A673 (cell line): ENCODE results near the gene FBXL19.

Experiments used
- EZH2 ChIP-seq: fragments of 200-600 bp; sonication (generic); IDR thresholded peaks from 2 replicates; pipeline ENCODE4 v1.6.1; 2017; ENCODE audit warnings: borderline replicate concordance, low read depth, mild to moderate bottlenecking, mixed read lengths, antibody characterized with exemption, low read length; ENCODE audit not compliant: poor library complexity, severe bottlenecking
- TF ChIP-seq, protein P1 (sequence below): fragments of 300-800, 200-600 bp; sonication (generic); conservative IDR thresholded peaks from 2 replicates; pipeline ENCODE4 v1.5.1; 2017; ENCODE audit warnings: low read depth, mild to moderate bottlenecking, antibody characterized with exemption, low read length, moderate library complexity, mixed read lengths

DNA sequence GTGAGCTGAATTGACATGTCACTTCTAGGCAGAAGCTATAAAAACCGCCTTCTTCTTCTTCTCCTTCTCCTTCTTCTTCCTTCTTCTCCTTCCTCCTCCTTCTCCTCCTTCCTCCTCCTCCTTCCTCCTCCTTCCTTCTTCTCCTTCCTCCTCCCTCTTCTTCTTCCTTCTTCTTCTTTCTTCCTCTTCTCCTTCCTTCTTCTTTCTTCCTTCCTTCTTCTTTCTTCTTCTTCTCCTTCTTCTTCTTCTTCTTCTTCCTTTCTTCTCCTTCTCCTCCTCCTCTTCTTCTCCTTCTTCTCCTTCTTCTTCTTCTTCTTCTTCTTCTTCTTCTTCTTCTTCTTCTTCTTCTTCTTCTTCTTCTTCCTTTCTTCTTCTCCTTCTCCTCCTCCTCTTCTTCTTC is 4.8 kb upstream of the FBXL19 start:
- TF ChIP-seq, protein P1, sequence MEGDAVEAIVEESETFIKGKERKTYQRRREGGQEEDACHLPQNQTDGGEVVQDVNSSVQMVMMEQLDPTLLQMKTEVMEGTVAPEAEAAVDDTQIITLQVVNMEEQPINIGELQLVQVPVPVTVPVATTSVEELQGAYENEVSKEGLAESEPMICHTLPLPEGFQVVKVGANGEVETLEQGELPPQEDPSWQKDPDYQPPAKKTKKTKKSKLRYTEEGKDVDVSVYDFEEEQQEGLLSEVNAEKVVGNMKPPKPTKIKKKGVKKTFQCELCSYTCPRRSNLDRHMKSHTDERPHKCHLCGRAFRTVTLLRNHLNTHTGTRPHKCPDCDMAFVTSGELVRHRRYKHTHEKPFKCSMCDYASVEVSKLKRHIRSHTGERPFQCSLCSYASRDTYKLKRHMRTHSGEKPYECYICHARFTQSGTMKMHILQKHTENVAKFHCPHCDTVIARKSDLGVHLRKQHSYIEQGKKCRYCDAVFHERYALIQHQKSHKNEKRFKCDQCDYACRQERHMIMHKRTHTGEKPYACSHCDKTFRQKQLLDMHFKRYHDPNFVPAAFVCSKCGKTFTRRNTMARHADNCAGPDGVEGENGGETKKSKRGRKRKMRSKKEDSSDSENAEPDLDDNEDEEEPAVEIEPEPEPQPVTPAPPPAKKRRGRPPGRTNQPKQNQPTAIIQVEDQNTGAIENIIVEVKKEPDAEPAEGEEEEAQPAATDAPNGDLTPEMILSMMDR = no peak
- no peak for TF ChIP-seq EZH2
